ENCODE measurements around the gene SHMT2.

Gene SHMT2

GRCh38 chr12:57198329-57198728 lies 31.2 kb upstream of the SHMT2 start:
- no peak for DNase-seq (ENCODE audit: low read depth)

GRCh38 chr12:57199191-57199590 lies 30.3 kb upstream of the SHMT2 start:
- DNase-seq (ENCODE audit: low read depth): no peak

- DNase-seq (ENCODE audit: low read depth): no peak
Measured at GRCh38 chr12:57200497-57200896, 29.0 kb upstream of the SHMT2 start.

GRCh38 chr12:57201219-57201618 lies 28.3 kb upstream of the SHMT2 start:
- DNase-seq (ENCODE audit: low read depth): no peak

- DNase-seq (ENCODE audit: low read depth): no peak
Measured at GRCh38 chr12:57201631-57202030, 27.9 kb upstream of the SHMT2 start.

GRCh38 chr12:57202321-57202720 lies 27.2 kb upstream of the SHMT2 start:
- DNase-seq (ENCODE audit: low read depth): no peak

- DNase-seq (ENCODE audit: low read depth): no peak
Measured at GRCh38 chr12:57203201-57203600, 26.3 kb upstream of the SHMT2 start.

- DNase-seq (ENCODE audit: low read depth): no peak
Measured at GRCh38 chr12:57203791-57204190, 25.7 kb upstream of the SHMT2 start.

- DNase-seq (ENCODE audit: low read depth): no peak
Measured at GRCh38 chr12:57204454-57204853, 25.1 kb upstream of the SHMT2 start.

- DNase-seq (ENCODE audit: low read depth): no peak
Measured at GRCh38 chr12:57205186-57205585, 24.3 kb upstream of the SHMT2 start.

- no peak for DNase-seq (ENCODE audit: low read depth)
Measured at GRCh38 chr12:57205931-57206330, 23.6 kb upstream of the SHMT2 start.

GRCh38 chr12:57207731-57208630 lies 21.5 kb upstream of the SHMT2 start:
- DNase-seq (ENCODE audit: low read depth): no peak

GRCh38 chr12:57208631-57209282 lies 20.8 kb upstream of the SHMT2 start:
- no peak for DNase-seq (ENCODE audit: low read depth)

- DNase-seq (ENCODE audit: low read depth): no peak
Measured at GRCh38 chr12:57209916-57210315, 19.6 kb upstream of the SHMT2 start.

GRCh38 chr12:57210461-57210860 lies 19.1 kb upstream of the SHMT2 start:
- DNase-seq (ENCODE audit: low read depth): no peak

- no peak for DNase-seq (ENCODE audit: low read depth)
Measured at GRCh38 chr12:57210926-57211692, 18.4 kb upstream of the SHMT2 start.

- no peak for DNase-seq (ENCODE audit: low read depth)
Measured at GRCh38 chr12:57211791-57212700, 17.5 kb upstream of the SHMT2 start.

GRCh38 chr12:57212701-57213057 lies 16.8 kb upstream of the SHMT2 start:
- DNase-seq (ENCODE audit: low read depth): no peak

- DNase-seq (ENCODE audit: low read depth): peak; percentile 78
Measured at GRCh38 chr12:57213058-57213715, 16.3 kb upstream of the SHMT2 start.

- no peak for DNase-seq (ENCODE audit: low read depth)
Measured at GRCh38 chr12:57213763-57214397, 15.6 kb upstream of the SHMT2 start.

GRCh38 chr12:57214398-57214781 lies 15.1 kb upstream of the SHMT2 start:
- DNase-seq (ENCODE audit: low read depth): peak; percentile 58
